Natural killer cell (primary cell): ENCODE results near the gene CPEB3. TPM values are rescaled to one million over a fixed set of nuclear protein-coding genes. Genes with fewer than 3 reads are reported as not detected.

Experiments used
- ATAC-seq, 3 donors: fragments of 150-1000 bp in 2 of 3; fragments of 200-7000 bp in 1 of 3; cut with Tn5 transposase; 1 replicate in 1 of 3; 2 replicates in 2 of 3; pipeline ENCODE4 v1.10.0; 2021; ENCODE audit warnings: mild to moderate bottlenecking in 2 of 3, moderate library complexity in 2 of 3
- DNase-seq, 2 donors: peaks; one replicate each; pipeline versions ENCODE4 v3.0.0 to v3.0.0-alpha.2; 2013 to 2021; ENCODE audit warnings: mixed read lengths in 1 of 2
- H3K27ac ChIP-seq: one replicate; pipeline ENCODE4 v1.5.1; 2013; ENCODE audit warnings: mild to moderate bottlenecking, low read length
- H3K27me3 ChIP-seq: one replicate; pipeline ENCODE4 v1.6.1; 2013; ENCODE audit warnings: low read length; ENCODE audit not compliant: control insufficient read depth, insufficient read depth
- H3K36me3 ChIP-seq: one replicate; pipeline ENCODE4 v1.6.1; 2013; ENCODE audit warnings: low read length; ENCODE audit not compliant: control insufficient read depth, insufficient read depth
- H3K4me1 ChIP-seq: one replicate; pipeline ENCODE4 v1.6.1; 2013; ENCODE audit warnings: low read length; ENCODE audit not compliant: control insufficient read depth, insufficient read depth
- H3K4me3 ChIP-seq: one replicate; pipeline ENCODE4 v1.5.1; 2013; ENCODE audit warnings: low read length
- H3K9me3 ChIP-seq: one replicate; pipeline ENCODE4 v1.6.1; 2013; ENCODE audit warnings: low read length; ENCODE audit not compliant: control insufficient read depth, insufficient read depth
- H3K27ac Mint-ChIP-seq, 2 donors: one replicate each; pipeline ENCODE4 v1.8.0; 2022; ENCODE audit warnings: mild to moderate bottlenecking in 2 of 2, mixed read lengths in 2 of 2, moderate library complexity in 1 of 2
- H3K27me3 Mint-ChIP-seq, 2 donors: one replicate each; pipeline ENCODE4 v1.8.0; 2022; ENCODE audit warnings: low read depth in 2 of 2, mixed read lengths in 2 of 2
- H3K36me3 Mint-ChIP-seq: one replicate; pipeline ENCODE4 v1.8.0; 2022; ENCODE audit warnings: mixed read lengths
- H3K4me1 Mint-ChIP-seq, 2 donors: one replicate each; pipeline ENCODE4 v1.8.0; 2022; ENCODE audit warnings: mixed read lengths in 2 of 2
- H3K4me3 Mint-ChIP-seq: one replicate; pipeline ENCODE4 v1.8.0; 2022; ENCODE audit warnings: mild to moderate bottlenecking, moderate library complexity, mixed read lengths
- H3K9me3 Mint-ChIP-seq, 2 donors: one replicate each; pipeline ENCODE4 v1.8.0; 2022; ENCODE audit warnings: mixed read lengths in 2 of 2
- WGBS: methylation state at CpG from one replicate; pipeline ENCODE4 v1.1.7; 2013; ENCODE audit warnings: missing lambda C conversion rate; ENCODE audit not compliant: insufficient coverage; 5-methylcytosine and 5-hydroxymethylcytosine counted together
- intact Hi-C: fragments of 100-400 bp; cut with micrococcal nuclease; formaldehyde crosslinking; loops from one replicate; pipeline ENCODE4 v1.14.2; 2022
- total RNA-seq, 4 donors: library from RNA; stranded (reverse); fragments of 120-200 nt in 1 of 4; gene quantifications; one replicate each; pipeline versions ENCODE4 v1.2.3 to v1.2.4, GENCODE V29; 2013 to 2022
- TF ChIP-seq, protein P1 (sequence below): fragments of 200-600 bp; IDR thresholded peaks from one replicate; pipeline ENCODE4 v1.8.0; 2022; ENCODE audit warnings: antibody characterized with exemption

Gene CPEB3
- total RNA-seq, 3 donors from 2014 or later (not counting 1 experiment from before 2014, with no cell fraction given), result 3.6 to 6.9 (median 5.4) TPM

DNA sequence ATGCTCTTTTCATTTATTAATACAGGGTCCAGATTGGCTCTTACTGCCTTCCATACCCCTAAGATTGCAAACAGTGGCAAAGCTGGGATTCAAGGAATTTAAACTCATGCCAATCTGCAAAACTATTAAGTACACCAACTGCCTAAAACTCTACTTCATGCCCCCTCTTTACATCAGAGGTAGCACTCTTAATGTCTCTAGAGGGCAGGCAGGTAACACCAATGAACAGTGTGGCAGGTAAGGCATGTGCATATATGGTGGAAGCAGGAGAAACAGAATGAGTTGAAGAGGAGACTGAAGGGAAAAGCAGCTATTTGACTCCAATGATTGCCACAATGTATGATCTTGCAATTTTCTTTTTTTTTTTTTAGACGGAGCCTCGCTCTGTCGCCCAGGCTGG lies 210.6 kb downstream of the CPEB3 start:
- H3K27me3 Mint-ChIP-seq, result no peaks in the 10 kb centered on the region
- H3K27ac ChIP-seq, result no peak overlapping the region
- H3K27me3 ChIP-seq, result no peaks in the 10 kb centered on the region
- no peaks in the 10 kb centered on the region for H3K9me3 Mint-ChIP-seq
- DNase-seq, result no peak
- peaks cover 13% of the 10 kb centered on the region for H3K36me3 ChIP-seq
- H3K4me3 ChIP-seq, result no peak overlapping the region
- TF ChIP-seq, protein P1, sequence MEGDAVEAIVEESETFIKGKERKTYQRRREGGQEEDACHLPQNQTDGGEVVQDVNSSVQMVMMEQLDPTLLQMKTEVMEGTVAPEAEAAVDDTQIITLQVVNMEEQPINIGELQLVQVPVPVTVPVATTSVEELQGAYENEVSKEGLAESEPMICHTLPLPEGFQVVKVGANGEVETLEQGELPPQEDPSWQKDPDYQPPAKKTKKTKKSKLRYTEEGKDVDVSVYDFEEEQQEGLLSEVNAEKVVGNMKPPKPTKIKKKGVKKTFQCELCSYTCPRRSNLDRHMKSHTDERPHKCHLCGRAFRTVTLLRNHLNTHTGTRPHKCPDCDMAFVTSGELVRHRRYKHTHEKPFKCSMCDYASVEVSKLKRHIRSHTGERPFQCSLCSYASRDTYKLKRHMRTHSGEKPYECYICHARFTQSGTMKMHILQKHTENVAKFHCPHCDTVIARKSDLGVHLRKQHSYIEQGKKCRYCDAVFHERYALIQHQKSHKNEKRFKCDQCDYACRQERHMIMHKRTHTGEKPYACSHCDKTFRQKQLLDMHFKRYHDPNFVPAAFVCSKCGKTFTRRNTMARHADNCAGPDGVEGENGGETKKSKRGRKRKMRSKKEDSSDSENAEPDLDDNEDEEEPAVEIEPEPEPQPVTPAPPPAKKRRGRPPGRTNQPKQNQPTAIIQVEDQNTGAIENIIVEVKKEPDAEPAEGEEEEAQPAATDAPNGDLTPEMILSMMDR, result no peak
- intact Hi-C loops, result no loop called here
- ATAC-seq, result no peak
- H3K4me3 Mint-ChIP-seq, result no peak overlapping the region
- H3K27ac Mint-ChIP-seq, result no peak overlapping the region
- H3K4me1 ChIP-seq, result no peaks in the 10 kb centered on the region
- no peaks in the 10 kb centered on the region for H3K9me3 ChIP-seq
- 94% methylated on average over 3 of the region's 3 CpGs for WGBS
- H3K4me1 Mint-ChIP-seq, result peaks cover 6 to 8% of the 10 kb centered on the region in 2 donors
- H3K36me3 Mint-ChIP-seq, result peaks cover 21% of the 10 kb centered on the region

DNA sequence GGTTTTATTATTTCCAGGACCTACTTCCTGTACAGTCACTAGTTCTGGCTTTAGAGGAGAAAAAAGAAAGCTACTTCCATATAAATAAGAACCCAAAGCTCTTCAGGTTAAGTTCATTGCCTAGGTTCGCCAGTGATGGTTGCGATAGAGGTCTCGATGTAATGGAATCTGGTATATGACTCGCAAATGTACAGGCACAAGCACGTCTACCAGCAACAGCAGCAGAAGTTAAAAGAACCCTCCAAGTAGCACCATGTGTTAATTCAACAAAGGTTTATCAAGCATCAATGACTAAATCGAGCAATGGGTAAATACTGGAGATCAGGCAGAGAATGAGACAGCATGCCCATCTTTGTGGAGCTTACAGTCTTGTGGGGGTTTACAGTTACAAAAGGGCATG lies 211.9 kb downstream of the CPEB3 start:
- ATAC-seq, result no peak
- intact Hi-C loops, result no loop called here
- Histone ChIP-seq H3K4me3 (no peak overlapping the region), H3K9me3 (no peaks in the 10 kb centered on the region), H3K4me1 (no peaks in the 10 kb centered on the region), H3K36me3 (peaks cover 13% of the 10 kb centered on the region), H3K27ac (no peak overlapping the region), H3K27me3 (no peaks in the 10 kb centered on the region)
- no peak overlapping the region for H3K27ac Mint-ChIP-seq
- TF ChIP-seq, protein P1, result no peak
- 100% methylated on average over 6 of the region's 6 CpGs for WGBS
- peaks cover 21% of the 10 kb centered on the region for H3K36me3 Mint-ChIP-seq
- no peak for DNase-seq
- H3K9me3 Mint-ChIP-seq, result no peaks in the 10 kb centered on the region
- H3K27me3 Mint-ChIP-seq, result no peaks in the 10 kb centered on the region
- H3K4me3 Mint-ChIP-seq, result no peak overlapping the region
- H3K4me1 Mint-ChIP-seq, result peaks cover 6 to 8% of the 10 kb centered on the region in 2 donors

DNA sequence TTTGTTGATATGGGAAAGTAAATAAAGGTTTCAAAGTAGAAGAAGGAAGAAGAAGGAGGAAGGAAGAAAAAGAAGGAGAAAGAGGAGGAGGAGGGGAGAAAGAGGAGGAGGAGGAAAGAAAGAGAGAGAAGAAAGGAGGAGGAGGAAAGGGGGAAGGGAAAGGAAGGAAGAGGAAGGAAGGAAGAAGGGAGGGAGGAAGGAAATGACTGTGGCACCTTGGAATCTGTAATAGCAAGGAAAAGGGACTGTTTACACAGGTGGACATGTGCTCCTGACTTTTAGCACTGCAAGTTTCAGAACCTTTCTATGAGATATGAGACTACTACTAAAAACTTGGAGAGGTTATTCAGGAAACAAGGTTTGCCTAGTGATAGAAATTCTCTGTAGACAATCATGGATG lies 214.2 kb downstream of the CPEB3 start:
- TF ChIP-seq, protein P1, result no peak
- DNase-seq, result no peak
- no peak overlapping the region for H3K4me3 ChIP-seq
- Mint-ChIP-seq H3K9me3 (no peaks in the 10 kb centered on the region), H3K27me3 (no peaks in the 10 kb centered on the region), H3K36me3 (peaks cover 21% of the 10 kb centered on the region), H3K4me1 (no peaks in the 10 kb centered on the region), H3K4me3 (no peak overlapping the region), H3K27ac (no peak overlapping the region)
- no peaks in the 10 kb centered on the region for H3K27me3 ChIP-seq
- no peaks in the 10 kb centered on the region for H3K9me3 ChIP-seq
- ATAC-seq, result no peak
- intact Hi-C loops, result no loop called here
- peaks cover 13% of the 10 kb centered on the region for H3K36me3 ChIP-seq
- H3K27ac ChIP-seq, result no peak overlapping the region
- no peaks in the 10 kb centered on the region for H3K4me1 ChIP-seq

DNA sequence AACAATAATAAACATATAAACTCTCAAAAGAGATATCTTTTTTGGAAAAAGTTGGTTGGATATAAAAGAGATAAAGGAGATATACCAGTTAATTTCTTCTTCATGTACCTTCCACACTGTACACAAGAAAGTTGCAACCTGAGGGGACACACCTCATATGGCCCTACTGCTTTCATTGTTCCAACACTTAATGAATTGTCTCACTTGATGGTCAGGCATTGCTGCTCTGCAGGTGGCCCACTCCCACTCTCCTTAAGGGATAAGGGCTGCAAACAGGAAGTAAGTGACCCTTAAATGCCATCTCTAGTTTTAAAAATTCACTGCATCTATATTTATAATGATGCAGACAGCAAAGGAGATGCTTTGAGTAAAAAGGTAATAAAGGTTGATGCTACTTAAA lies 215.0 kb downstream of the CPEB3 start:
- no peaks in the 10 kb centered on the region for H3K9me3 ChIP-seq
- H3K36me3 ChIP-seq, result peaks cover 7% of the 10 kb centered on the region
- DNase-seq (no peak), ATAC-seq (no peak)
- no peaks in the 10 kb centered on the region for H3K27me3 Mint-ChIP-seq
- intact Hi-C loops, result no loop called here
- H3K27ac Mint-ChIP-seq, result no peak overlapping the region
- no peak overlapping the region for H3K27ac ChIP-seq
- H3K4me3 Mint-ChIP-seq, result no peak overlapping the region
- peaks cover 15% of the 10 kb centered on the region for H3K36me3 Mint-ChIP-seq
- no peaks in the 10 kb centered on the region for H3K9me3 Mint-ChIP-seq
- TF ChIP-seq, protein P1, result no peak
- H3K27me3 ChIP-seq, result no peaks in the 10 kb centered on the region
- no peak overlapping the region for H3K4me3 ChIP-seq
- H3K4me1 Mint-ChIP-seq, result no peaks in the 10 kb centered on the region
- H3K4me1 ChIP-seq, result no peaks in the 10 kb centered on the region
